Vagina (tissue), 2 donors: Measurements from ENCODE around the gene FAM117A. TPM values are rescaled to one million over a fixed set of nuclear protein-coding genes. Genes with fewer than 3 reads are reported as not detected.

ENCODE experiments used
- DNase-seq, 2 donors: peaks; one replicate each; pipeline ENCODE4 v3.0.0-alpha.2; 2017; ENCODE audit errors: extremely low spot score in 2 of 2
- H3K27ac ChIP-seq: fragments of 200-600 bp; sonication (generic); one replicate; pipeline ENCODE4 v1.5.1; 2019
- H3K27me3 ChIP-seq: fragments of 200-600 bp; sonication (generic); one replicate; pipeline ENCODE4 v1.5.1; 2019
- H3K36me3 ChIP-seq, 2 donors: fragments of 200-600 bp; sonication (generic); one replicate each; pipeline ENCODE4 v1.5.1; 2017 to 2019
- H3K4me1 ChIP-seq: fragments of 200-600 bp; sonication (generic); one replicate; pipeline ENCODE4 v1.5.1; 2019
- H3K4me3 ChIP-seq, 2 donors: fragments of 200-600 bp; sonication (generic); 1 replicate in 1 of 2; 2 replicates in 1 of 2; pipeline ENCODE4 v1.5.1; 2016 to 2019
- H3K9me3 ChIP-seq: fragments of 200-600 bp; sonication (generic); one replicate; pipeline ENCODE4 v1.5.1; 2019
- POLR2A ChIP-seq, 2 donors: fragments of 450-650 bp; IDR thresholded peaks; one replicate each; pipeline ENCODE4 v1.6.1; 2017; ENCODE audit warnings: antibody characterized with exemption in 2 of 2, mild to moderate bottlenecking in 2 of 2, moderate library complexity in 2 of 2
- POLR2AphosphoS5 ChIP-seq, 2 donors: sonication (generic); formaldehyde crosslinking; IDR thresholded peaks; one replicate each; pipeline ENCODE4 v1.9.0; 2017; ENCODE audit warnings: antibody characterized with exemption in 2 of 2, mild to moderate bottlenecking in 2 of 2, low read depth in 1 of 2; ENCODE audit not compliant: insufficient read depth in 1 of 2
- intact Hi-C: fragments of 100-400 bp; cut with DNase I; formaldehyde crosslinking; loops from one replicate; pipeline ENCODE4 v1.15.1; 2023
- total RNA-seq: library from RNA; depleted of rRNA; stranded (reverse); fragments of >200 nt; gene quantifications from one replicate; pipeline ENCODE4 v1.2.3, GENCODE V29; 2016
- TF ChIP-seq, protein P1 (sequence below), 3 experiments: fragments of 450-650 bp in 2 of 3; fragments of 200-600 bp in 1 of 3; sonication (generic) in 1 of 3; IDR thresholded peaks; one replicate each; pipeline ENCODE4 v1.5.1; 2017 to 2019; ENCODE audit warnings: antibody characterized with exemption in 3 of 3, mild to moderate bottlenecking in 2 of 3, moderate library complexity in 2 of 3

Gene FAM117A
- total RNA-seq, 1 donor from 2014 or later, result 15.7 TPM

DNA sequence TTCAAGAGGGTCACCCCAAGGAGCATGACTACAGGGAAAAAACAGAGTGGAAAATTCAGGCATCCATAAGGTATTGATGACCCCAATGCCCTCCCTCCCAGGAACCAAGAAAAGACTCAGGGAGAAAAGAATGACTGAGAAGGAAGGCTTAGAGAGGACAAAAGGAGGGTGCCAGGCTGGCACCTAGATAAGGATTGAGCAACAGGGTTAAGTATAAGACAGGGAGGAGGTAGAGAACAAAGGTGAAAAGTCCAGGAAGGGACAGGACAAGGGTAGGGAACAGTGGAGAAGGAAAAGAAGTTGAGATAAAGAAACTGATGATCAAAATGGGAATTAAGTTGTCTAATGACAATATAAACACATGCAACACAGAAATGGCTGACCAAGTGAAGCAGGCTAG is 58.7 kb downstream of the FAM117A start:
- TF ChIP-seq, protein P1, sequence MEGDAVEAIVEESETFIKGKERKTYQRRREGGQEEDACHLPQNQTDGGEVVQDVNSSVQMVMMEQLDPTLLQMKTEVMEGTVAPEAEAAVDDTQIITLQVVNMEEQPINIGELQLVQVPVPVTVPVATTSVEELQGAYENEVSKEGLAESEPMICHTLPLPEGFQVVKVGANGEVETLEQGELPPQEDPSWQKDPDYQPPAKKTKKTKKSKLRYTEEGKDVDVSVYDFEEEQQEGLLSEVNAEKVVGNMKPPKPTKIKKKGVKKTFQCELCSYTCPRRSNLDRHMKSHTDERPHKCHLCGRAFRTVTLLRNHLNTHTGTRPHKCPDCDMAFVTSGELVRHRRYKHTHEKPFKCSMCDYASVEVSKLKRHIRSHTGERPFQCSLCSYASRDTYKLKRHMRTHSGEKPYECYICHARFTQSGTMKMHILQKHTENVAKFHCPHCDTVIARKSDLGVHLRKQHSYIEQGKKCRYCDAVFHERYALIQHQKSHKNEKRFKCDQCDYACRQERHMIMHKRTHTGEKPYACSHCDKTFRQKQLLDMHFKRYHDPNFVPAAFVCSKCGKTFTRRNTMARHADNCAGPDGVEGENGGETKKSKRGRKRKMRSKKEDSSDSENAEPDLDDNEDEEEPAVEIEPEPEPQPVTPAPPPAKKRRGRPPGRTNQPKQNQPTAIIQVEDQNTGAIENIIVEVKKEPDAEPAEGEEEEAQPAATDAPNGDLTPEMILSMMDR (IDR thresholded peaks at IDR 0.05), result no peak
- TF ChIP-seq POLR2AphosphoS5 (IDR thresholded peaks at IDR 0.05; ENCODE audit: insufficient read depth in 1 of 2, low read depth in 1 of 2) (no peak), POLR2A (IDR thresholded peaks at IDR 0.05) (no peak)
- Histone ChIP-seq H3K9me3 (no peaks in the 10 kb centered on the region), H3K4me3 (no peak overlapping the region), H3K27ac (no peak overlapping the region), H3K27me3 (no peaks in the 10 kb centered on the region), H3K36me3 (peaks cover 0 to 55% of the 10 kb centered on the region in 2 donors), H3K4me1 (peaks cover 36% of the 10 kb centered on the region)
- intact Hi-C loops, result loop anchor here (5.0 to 10.0 kb wide), 2 partner anchors 72 to 150 kb away; no protein-coding TSS in a partner anchor
- no peak for DNase-seq

GRCh38 chr17:49703557-49704277 is 60.2 kb downstream of the FAM117A start:
- Histone ChIP-seq H3K27ac (no peak overlapping the region), H3K27me3 (no peaks in the 10 kb centered on the region), H3K9me3 (no peaks in the 10 kb centered on the region), H3K4me3 (no peak overlapping the region), H3K4me1 (peaks cover 28% of the 10 kb centered on the region), H3K36me3 (peaks cover 0 to 62% of the 10 kb centered on the region in 2 donors)
- TF ChIP-seq, protein P1 (IDR thresholded peaks at IDR 0.05), result no peak
- TF ChIP-seq POLR2AphosphoS5 (IDR thresholded peaks at IDR 0.05; ENCODE audit: insufficient read depth in 1 of 2, low read depth in 1 of 2) (no peak), POLR2A (IDR thresholded peaks at IDR 0.05) (no peak)
- intact Hi-C loops, result loop anchor here (5.0 to 10.0 kb wide), 2 partner anchors 151 to 294 kb away; partner anchors contain the start of gene DLX3
- no peak for DNase-seq

DNA sequence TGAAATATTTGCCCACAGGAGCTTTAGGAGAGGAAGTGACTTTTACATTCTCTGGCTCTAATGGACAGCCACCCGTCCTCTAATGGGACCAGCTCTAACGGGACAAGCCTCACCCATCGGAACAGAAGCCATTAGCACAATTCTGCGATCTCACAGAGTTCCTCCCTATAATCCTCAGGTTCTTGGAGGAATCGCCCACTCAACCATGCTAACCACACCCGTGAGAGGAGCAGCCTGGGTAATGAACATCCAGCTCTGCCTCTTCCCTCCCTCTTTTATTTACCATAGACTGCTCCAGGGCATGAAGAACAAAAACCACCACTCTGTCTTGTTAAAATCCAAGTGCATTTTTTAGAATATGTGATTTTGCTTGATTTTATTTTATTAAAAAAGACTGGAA is 63.0 kb downstream of the FAM117A start:
- no peak for DNase-seq
- H3K9me3 ChIP-seq, result no peaks in the 10 kb centered on the region
- H3K27ac ChIP-seq, result no peak overlapping the region
- H3K27me3 ChIP-seq, result no peaks in the 10 kb centered on the region
- peaks cover 9% of the 10 kb centered on the region for H3K4me1 ChIP-seq
- no peak overlapping the region for H3K4me3 ChIP-seq
- intact Hi-C loops, result loop anchor here (5.0 to 10.0 kb wide), 2 partner anchors 154 to 296 kb away; partner anchors contain the start of gene DLX3
- H3K36me3 ChIP-seq, result peaks cover 0 to 62% of the 10 kb centered on the region in 2 donors
- no peak for TF ChIP-seq POLR2AphosphoS5 (IDR thresholded peaks at IDR 0.05; ENCODE audit: insufficient read depth in 1 of 2, low read depth in 1 of 2)
- no peak for TF ChIP-seq POLR2A (IDR thresholded peaks at IDR 0.05)
- TF ChIP-seq, protein P1 (IDR thresholded peaks at IDR 0.05), result no peak

DNA sequence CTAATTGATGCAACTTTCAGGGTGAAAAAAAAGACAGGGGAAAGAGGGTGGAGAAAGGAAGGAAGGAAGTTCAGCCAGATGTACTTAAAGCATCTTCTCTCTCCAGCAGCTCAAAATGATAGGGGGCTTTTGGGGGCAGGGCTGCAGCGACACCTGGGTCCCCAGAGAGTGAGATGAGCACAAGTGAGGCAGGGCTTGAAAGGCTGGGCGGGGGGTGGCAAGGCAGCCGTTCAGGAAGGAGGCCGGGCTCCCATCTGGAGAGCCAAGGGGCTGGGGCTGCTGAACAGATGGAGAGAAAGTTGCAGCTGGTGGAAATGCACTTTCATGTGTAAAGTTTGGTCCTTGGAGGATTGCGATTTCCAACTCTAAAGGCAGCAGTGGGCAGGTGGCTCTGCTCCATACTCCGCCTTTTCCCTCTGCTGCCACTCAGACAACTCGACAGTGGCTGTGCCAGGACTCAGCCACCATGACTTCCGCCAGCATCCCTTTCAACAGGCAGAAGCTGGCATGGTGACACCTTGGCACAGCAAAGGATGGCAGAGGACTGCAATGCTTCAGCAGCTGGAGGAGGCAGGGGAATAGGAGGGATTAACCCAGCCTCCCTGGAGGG is 63.9 kb downstream of the FAM117A start:
- no peak for DNase-seq
- no peaks in the 10 kb centered on the region for H3K27me3 ChIP-seq
- H3K4me1 ChIP-seq, result peaks cover 7% of the 10 kb centered on the region
- no peak overlapping the region for H3K4me3 ChIP-seq
- H3K27ac ChIP-seq, result no peak overlapping the region
- H3K36me3 ChIP-seq, result peaks cover 0 to 55% of the 10 kb centered on the region in 2 donors
- no peaks in the 10 kb centered on the region for H3K9me3 ChIP-seq
- TF ChIP-seq POLR2AphosphoS5 (IDR thresholded peaks at IDR 0.05; ENCODE audit: insufficient read depth in 1 of 2, low read depth in 1 of 2) (no peak), POLR2A (IDR thresholded peaks at IDR 0.05) (no peak)
- TF ChIP-seq, protein P1 (IDR thresholded peaks at IDR 0.05), result no peak
- intact Hi-C loops, result loop anchor here (5.0 to 10.0 kb wide), 2 partner anchors 155 to 297 kb away; partner anchors contain the start of gene DLX3
